Activated effector memory CD4-positive, alpha-beta T cell treated with Interleukin-2 at 50 U/mL for 16 hours (primary cell): Measurements from ENCODE around the gene ARL13B.
A peak's percentile ranks its signal among the peaks of the same experiment; 100 is the strongest.
"Not testable (repeated sequence)": the region's sequence is repeated elsewhere in the genome, so short reads cannot be mapped to it uniquely, and the experiment has no call there.

ENCODE experiments used
- DNase-seq: peaks from one replicate; pipeline ENCODE4 v3.0.0-alpha.2; 2020

Gene ARL13B

GRCh38 chr3:94001191-94001590, 21.2 kb downstream of the ARL13B start:
- DNase-seq = no peak

- DNase-seq = no peak
Observed at GRCh38 chr3:94001827-94002495, 22.0 kb downstream of the ARL13B start.

GRCh38 chr3:94004301-94004910, 24.5 kb downstream of the ARL13B start:
- DNase-seq = no peak

- no peak for DNase-seq
Observed at GRCh38 chr3:94008253-94008652, 28.3 kb downstream of the ARL13B start.

GRCh38 chr3:94009608-94010007, 29.7 kb downstream of the ARL13B start:
- DNase-seq = no peak

- DNase-seq = no peak
Observed at GRCh38 chr3:94011233-94011711, 31.3 kb downstream of the ARL13B start.

GRCh38 chr3:94012185-94012584, 32.2 kb downstream of the ARL13B start:
- no peak for DNase-seq

- no peak for DNase-seq
Observed at GRCh38 chr3:94015025-94015424, 35.1 kb downstream of the ARL13B start.

GRCh38 chr3:94019659-94020058, 39.7 kb downstream of the ARL13B start:
- DNase-seq = no peak

GRCh38 chr3:94020293-94020692, 40.3 kb downstream of the ARL13B start:
- DNase-seq = no peak

- DNase-seq = no peak
Observed at GRCh38 chr3:94024385-94024784, 44.4 kb downstream of the ARL13B start.

- no peak for DNase-seq
Observed at GRCh38 chr3:94026623-94027022, 46.7 kb downstream of the ARL13B start.

GRCh38 chr3:94028093-94028837, 48.3 kb downstream of the ARL13B start, which contains the start of gene STX19:
Gene STX19 (minus strand): TSS chr3:94028597. CDS start chr3:94015269, 13,328 bp downstream.
- no peak for DNase-seq

GRCh38 chr3:94036909-94037507, 57.1 kb downstream of the ARL13B start:
- DNase-seq = no peak

GRCh38 chr3:94043285-94043684, 63.3 kb downstream of the ARL13B start:
- DNase-seq = no peak

GRCh38 chr3:94044100-94044936, 64.4 kb downstream of the ARL13B start:
- not testable (repeated sequence) for DNase-seq

GRCh38 chr3:94046533-94046932, 66.6 kb downstream of the ARL13B start:
- no peak for DNase-seq

- DNase-seq = no peak
Observed at GRCh38 chr3:94049267-94049666, 69.3 kb downstream of the ARL13B start.

- DNase-seq = no peak
Observed at GRCh38 chr3:94050546-94050945, 70.6 kb downstream of the ARL13B start.

GRCh38 chr3:94061297-94061696, 81.3 kb downstream of the ARL13B start:
- no peak for DNase-seq

- DNase-seq = peak; percentile 71
Observed at GRCh38 chr3:94062513-94063404, 82.8 kb downstream of the ARL13B start, which contains the start of the genes DHFR2 and NSUN3. Gene DHFR2 (minus strand): TSS chr3:94062916. CDS start chr3:94061511, 1,405 bp downstream. Gene NSUN3 (plus strand): TSS chr3:94063061. CDS start chr3:94063127, 66 bp downstream.
